ENCODE data around the gene BARHL2. TPM values are rescaled to one million over a fixed set of nuclear protein-coding genes. Genes with fewer than 3 reads are reported as not detected.

Gene BARHL2
- total RNA-seq, 2 donors from 2014 or later: not detected

DNA sequence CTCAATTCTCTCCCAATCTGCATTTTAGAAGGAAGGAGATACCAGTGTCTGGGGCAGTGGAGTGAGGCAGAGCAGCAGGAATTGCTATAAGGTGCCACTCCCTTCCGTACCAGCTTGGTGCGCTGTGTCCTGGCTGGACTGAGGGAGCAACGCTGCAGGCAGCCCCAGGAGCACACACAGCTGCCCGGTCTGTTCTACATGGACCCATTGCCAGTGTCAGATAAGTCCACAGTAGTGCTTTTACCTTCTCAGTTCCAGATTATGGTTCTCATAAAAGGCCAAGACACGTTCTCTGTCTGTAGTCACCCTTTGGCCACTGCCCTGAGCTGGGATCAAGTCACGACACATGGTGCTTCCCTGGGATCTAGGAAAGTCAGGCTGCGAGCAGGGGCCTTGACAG lies 44.1 kb upstream of the BARHL2 start:
- intact Hi-C loops (cut with DNase I): no loop called here
- DNase-seq: no peak
- Histone ChIP-seq H3K4me1 (peaks cover 12% of the 10 kb centered on the region), H3K9me3 (no peaks in the 10 kb centered on the region), H3K27ac (peak overlapping the region in 1 of 4 donors; percentile 48), H3K4me3 (no peak overlapping the region), H3K36me3 (replicated peaks in 1 of 2; ENCODE audit: insufficient read depth in 1 of 2, low read depth in 2 of 2) (no peaks in the 10 kb centered on the region), H3K27me3 (no peaks in the 10 kb centered on the region)
- WGBS, 2 donors: 71 to 80% methylated on average over 5 to 7 of the region's 7 CpGs
- no peak for ATAC-seq
- TF ChIP-seq, protein P1, sequence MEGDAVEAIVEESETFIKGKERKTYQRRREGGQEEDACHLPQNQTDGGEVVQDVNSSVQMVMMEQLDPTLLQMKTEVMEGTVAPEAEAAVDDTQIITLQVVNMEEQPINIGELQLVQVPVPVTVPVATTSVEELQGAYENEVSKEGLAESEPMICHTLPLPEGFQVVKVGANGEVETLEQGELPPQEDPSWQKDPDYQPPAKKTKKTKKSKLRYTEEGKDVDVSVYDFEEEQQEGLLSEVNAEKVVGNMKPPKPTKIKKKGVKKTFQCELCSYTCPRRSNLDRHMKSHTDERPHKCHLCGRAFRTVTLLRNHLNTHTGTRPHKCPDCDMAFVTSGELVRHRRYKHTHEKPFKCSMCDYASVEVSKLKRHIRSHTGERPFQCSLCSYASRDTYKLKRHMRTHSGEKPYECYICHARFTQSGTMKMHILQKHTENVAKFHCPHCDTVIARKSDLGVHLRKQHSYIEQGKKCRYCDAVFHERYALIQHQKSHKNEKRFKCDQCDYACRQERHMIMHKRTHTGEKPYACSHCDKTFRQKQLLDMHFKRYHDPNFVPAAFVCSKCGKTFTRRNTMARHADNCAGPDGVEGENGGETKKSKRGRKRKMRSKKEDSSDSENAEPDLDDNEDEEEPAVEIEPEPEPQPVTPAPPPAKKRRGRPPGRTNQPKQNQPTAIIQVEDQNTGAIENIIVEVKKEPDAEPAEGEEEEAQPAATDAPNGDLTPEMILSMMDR (IDR thresholded peaks at IDR 0.05): no peak
- TF ChIP-seq POLR2A (IDR thresholded peaks at IDR 0.05): no peak

DNA sequence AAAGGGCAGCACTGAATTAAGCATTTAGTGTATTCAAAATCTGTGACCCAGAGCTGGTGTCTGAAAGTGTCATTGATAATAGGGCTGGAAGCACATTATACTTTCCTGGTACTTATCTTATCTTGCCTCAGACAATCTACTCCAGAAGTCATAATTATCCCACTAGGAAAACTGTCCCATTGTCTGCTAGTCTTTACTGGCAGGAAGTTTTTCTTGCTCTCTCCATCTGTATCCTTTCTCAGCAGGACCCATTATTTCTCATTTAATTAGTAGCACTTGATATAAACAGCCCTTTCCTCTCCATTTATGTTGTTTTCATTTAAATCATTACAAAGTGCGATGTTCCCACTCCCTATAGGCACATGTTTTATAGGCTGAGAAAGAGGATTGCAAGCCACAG lies 36.5 kb upstream of the BARHL2 start:
- Histone ChIP-seq H3K27me3 (no peaks in the 10 kb centered on the region), H3K9me3 (no peaks in the 10 kb centered on the region), H3K4me1 (no peaks in the 10 kb centered on the region), H3K27ac (no peak overlapping the region), H3K36me3 (replicated peaks in 1 of 2; ENCODE audit: insufficient read depth in 1 of 2, low read depth in 2 of 2) (no peaks in the 10 kb centered on the region), H3K4me3 (no peak overlapping the region)
- no peak for ATAC-seq
- no peak for DNase-seq
- TF ChIP-seq, protein P1 (IDR thresholded peaks at IDR 0.05): no peak
- TF ChIP-seq POLR2A (IDR thresholded peaks at IDR 0.05): no peak
- intact Hi-C loops (cut with DNase I): no loop called here
- 70% methylated on average over 1 of the region's 1 CpG for WGBS, 2 donors

DNA sequence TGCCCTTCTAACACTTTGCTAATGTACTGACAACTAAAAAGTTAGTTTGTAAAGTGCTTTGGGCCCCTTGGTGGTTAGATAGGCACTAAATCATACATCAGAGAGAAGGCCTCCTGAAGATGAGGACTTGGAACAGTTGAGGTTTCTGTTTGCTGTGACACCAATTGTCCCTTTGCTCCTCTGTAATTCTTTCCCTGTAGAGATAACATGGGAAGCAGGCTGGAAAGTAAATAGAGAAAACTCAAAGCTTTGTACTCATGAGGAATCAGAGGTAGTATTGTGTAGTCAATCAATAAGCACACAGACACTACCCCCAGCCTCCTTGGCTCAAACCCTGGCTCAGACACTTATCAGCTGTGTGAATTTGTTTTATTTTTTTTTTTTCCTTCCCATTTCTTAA lies 31.6 kb upstream of the BARHL2 start:
- H3K4me3 ChIP-seq: no peak overlapping the region
- DNase-seq (no peak), ATAC-seq (no peak)
- no peaks in the 10 kb centered on the region for H3K36me3 ChIP-seq (replicated peaks in 1 of 2; ENCODE audit: insufficient read depth in 1 of 2, low read depth in 2 of 2)
- H3K27ac ChIP-seq: no peak overlapping the region
- no peak for TF ChIP-seq POLR2A (IDR thresholded peaks at IDR 0.05)
- TF ChIP-seq, protein P1 (IDR thresholded peaks at IDR 0.05): no peak
- intact Hi-C loops (cut with DNase I): no loop called here
- no peaks in the 10 kb centered on the region for H3K9me3 ChIP-seq
- H3K27me3 ChIP-seq: no peaks in the 10 kb centered on the region
- no peaks in the 10 kb centered on the region for H3K4me1 ChIP-seq

DNA sequence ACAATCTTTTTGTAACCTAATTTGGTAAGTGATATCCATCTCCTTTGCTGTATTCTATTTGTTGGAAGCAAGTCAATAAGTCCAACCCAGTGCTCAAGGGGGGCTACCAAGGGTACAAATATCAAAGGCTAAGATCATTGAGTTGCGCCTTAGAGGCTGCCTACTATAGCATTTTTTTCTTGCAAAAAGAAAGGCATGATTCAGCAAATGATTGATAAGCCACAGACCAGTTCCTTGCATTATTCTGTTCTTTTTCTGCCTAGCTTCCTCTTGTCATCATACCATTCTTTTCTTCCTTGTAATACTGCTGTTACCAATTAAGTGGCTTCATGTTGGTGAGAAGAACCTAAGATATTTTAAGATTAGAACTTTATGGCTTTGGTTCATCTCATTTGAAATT lies 29.8 kb upstream of the BARHL2 start:
- no peak for DNase-seq

DNA sequence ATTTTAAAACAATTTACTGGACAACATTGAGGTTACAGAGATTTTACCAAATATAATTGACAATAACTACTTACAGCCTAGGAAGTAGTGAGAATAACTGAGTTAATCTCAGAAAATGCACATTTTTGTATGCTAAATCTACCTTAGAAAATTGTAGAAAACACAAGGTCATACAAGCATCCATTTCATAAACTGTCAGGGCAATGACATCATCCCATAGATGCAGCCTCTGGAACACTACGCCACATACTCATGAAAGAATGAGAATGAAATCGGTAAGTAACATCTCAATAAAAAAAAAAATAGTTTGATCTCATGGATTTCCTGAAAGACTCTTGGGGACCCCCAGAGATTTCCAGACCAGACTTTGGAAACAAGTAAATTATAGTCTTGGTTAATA lies 28.9 kb upstream of the BARHL2 start:
- no peak for TF ChIP-seq POLR2A (IDR thresholded peaks at IDR 0.05)
- TF ChIP-seq, protein P1 (IDR thresholded peaks at IDR 0.05): no peak
- Histone ChIP-seq H3K27ac (no peak overlapping the region), H3K4me1 (no peaks in the 10 kb centered on the region), H3K36me3 (replicated peaks in 1 of 2; ENCODE audit: insufficient read depth in 1 of 2, low read depth in 2 of 2) (no peaks in the 10 kb centered on the region), H3K4me3 (no peak overlapping the region), H3K27me3 (no peaks in the 10 kb centered on the region), H3K9me3 (no peaks in the 10 kb centered on the region)
- intact Hi-C loops (cut with DNase I): no loop called here
- 97 to 98% methylated on average over 2 of the region's 2 CpGs for WGBS, 2 donors
- DNase-seq: no peak
- no peak for ATAC-seq

More for the DNA sequence above, 29.8 kb upstream of the BARHL2 start:
- WGBS, 2 donors: 81 to 100% methylated on average over 1 of the region's 1 CpG
- Histone ChIP-seq H3K27me3 (no peaks in the 10 kb centered on the region), H3K36me3 (replicated peaks in 1 of 2; ENCODE audit: insufficient read depth in 1 of 2, low read depth in 2 of 2) (no peaks in the 10 kb centered on the region), H3K4me1 (no peaks in the 10 kb centered on the region), H3K27ac (no peak overlapping the region), H3K4me3 (no peak overlapping the region), H3K9me3 (no peaks in the 10 kb centered on the region)
- intact Hi-C loops (cut with DNase I): no loop called here
- no peak for ATAC-seq
- TF ChIP-seq, protein P1 (IDR thresholded peaks at IDR 0.05): no peak
- no peak for TF ChIP-seq POLR2A (IDR thresholded peaks at IDR 0.05)
